ENCODE measurements around the gene PBX1.

Gene PBX1

DNA sequence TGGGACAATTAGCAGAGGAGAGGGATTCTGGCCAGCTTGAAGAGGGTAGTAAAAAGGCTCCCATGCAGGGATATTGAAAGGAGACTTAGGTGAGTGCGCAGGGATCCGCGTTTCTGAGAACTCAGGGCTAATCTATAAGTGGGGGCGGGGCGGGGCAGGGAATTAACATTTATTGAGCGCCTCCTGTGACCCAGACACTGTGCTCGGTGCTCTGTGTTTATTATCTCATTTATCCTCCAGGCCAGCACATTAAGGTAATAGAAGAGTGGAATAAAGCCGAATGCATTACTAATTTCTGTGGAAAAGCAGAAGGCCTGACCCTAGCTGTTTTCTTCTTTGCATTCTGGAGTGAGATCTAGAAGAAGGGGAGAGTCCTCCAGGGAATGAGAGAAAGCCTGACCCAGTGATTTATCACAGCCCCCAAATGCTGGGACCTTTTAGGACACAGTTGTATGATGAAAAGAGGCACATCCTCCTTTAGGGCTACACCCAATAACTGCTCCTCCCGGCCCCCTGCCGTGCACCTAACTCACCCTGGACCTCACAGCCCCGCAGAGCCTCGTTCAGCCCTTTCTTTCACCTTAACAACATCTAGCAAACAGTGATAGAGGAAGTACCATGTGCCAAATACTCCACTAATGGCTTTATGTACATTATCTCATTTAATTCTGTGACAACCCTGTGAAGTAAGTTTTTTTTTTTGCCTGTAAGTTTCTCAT is 317.6 kb downstream of the PBX1 start:
- no peak for DNase-seq (ENCODE audit: low spot score)

DNA sequence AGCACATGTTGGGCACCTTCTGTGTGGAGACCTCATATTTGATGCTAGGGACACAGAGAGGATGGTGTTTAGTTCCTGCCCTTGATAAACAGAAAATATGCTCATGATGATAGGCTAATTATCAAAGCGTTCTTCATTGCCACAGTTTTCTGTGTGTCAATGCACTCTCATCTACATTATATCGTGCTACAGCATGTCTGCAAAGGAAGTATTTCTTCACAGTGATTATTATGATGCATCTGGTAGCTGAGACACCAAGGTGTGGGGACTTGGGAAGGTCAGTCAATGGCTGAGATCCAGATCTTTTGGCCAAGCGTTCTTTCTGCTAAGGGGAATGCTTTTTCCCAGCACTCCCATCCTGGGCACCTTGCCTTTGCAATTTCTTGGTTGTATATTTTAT is 321.2 kb downstream of the PBX1 start:
- DNase-seq (ENCODE audit: low spot score): no peak

DNA sequence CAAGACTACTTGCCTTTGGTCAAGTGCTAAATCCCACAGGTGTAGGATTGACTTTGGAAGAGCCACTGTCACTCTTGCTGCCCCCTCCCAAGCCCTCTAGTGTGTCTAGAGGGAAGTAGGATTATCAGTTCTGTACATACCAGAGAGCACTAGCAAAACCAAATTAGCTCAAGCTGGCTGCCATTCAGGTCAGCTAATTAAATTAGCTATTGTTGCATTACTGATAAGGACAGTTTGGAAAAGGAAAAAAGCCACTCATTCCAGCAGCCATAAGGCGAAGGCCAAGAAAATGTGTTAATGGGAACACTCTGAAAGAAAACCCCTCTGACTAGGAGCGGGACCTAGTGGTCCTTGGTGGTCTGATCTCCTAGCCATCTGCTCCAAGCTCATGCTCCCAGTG is 321.7 kb downstream of the PBX1 start:
- no peak for DNase-seq (ENCODE audit: low spot score)

DNA sequence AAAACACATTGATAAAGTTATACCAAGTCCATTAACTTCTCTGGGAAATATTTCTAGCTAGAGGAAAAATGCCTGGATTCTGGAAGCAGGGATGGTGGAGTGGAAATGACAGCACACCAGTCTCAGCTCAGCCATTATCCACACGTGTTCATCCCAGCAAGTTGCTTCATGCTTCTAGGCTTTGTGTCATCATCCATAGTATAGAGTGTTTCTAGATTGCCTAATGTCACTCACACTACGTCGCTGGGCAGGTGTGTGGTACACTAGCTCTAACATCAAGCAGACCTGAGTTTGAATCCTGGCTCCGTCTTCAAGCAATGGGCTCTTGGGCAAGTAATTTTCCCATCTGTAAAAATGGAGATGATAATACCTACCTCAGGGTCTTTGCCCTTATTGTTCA is 326.3 kb downstream of the PBX1 start:
- no peak for DNase-seq (ENCODE audit: low spot score)

DNA sequence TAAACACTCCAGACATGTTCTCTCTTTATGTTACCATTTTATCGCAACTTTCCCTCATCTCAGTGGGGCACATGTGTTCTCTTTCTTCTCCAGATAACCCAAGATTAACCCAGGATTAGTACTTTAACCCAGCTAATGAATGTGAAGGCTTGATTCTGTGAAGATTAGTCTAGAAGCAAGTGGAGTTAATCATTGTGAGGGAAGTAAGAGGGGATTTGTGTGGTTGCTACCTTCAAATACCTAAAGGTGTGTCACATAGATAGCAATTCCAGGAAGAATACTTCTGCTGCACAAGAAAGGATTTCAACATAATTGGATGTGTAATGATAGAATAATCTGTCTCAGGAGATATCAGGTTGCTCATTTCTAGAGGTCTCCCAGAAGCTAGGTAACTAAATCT is 327.1 kb downstream of the PBX1 start:
- DNase-seq (ENCODE audit: low spot score): no peak

DNA sequence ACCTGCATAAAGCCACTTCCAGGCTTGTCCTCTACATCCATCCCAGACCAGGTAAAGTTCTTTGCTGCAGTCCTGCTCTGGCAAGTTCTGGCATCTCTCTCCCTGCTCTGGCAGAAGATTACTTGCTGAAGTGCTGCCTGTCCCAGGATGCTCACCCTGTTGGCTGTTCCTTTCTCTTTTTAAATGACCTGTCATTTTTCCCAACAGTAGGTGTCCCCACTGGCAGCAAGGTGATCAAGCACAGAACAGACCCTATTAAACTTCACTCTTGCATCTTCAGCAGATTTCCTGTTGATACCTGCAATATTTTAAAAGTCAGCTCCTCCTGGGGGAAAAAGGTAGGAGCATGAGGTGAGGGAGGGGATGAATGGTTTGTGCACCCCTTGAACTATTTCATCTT is 332.6 kb downstream of the PBX1 start:
- DNase-seq (ENCODE audit: low spot score): no peak

DNA sequence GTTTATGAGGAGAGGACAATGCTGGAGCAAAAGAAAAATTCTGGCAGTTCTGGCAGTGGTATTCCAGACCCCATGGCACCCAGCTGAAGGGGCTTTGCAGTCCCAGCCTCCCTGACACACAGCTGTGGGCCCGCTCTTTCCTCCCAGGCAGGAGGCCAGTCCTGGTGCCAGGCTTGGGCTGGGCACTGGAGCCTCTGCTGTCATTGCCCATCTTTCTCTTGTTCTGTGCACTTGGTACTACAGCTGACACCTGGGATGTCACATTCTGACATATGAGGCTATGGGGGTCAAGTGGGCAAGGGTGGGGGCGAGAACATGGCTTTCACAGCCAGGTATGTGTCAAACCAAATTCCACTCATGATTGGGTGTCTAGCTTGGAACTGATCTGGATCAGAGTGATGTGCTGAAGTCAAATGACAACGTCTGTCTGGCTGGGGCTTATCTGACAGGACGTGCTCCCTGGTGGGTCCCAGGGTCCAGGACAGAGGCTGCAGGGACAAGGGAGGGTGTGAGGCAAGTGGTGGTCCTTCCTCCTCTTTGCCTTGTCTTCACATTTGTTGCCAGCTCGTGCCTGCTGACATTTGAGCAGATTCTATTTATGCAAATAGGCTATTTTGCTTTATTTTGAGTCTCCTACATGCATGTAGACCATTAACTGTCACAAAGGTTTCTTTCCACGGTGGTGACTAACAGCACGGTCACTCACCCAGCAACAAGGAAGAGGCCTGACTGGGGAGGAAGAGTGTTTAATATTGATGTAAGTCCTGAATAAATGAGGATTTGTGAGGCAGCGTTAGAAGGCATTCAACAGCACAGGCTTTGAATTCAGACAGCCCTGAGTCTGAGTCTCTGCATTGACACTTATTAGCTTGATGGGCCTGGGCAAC is 336.3 kb downstream of the PBX1 start:
- DNase-seq (ENCODE audit: low spot score): no peak

DNA sequence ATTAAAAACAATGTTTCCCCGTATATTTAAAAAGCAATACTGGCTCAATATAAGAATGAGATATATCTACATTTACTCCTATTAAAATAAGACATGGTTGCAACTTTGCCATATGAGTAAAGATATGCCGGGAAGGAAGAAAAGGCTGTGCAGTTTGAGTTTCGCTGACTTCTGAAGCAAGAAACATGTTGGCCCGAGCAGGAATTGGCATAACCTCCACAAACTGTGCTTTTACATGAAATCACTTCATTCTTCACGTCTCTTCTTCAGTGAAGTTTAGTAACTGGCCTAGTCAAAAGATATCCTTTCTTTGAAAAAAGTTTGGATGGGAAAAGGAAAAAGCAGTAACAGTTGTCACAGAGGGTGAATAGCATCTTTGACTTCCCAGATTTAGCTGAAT is 342.0 kb downstream of the PBX1 start:
- no peak for DNase-seq (ENCODE audit: low spot score)

Measured in COLO829 (cell line).